Right cardiac atrium (tissue), 5 donors: ENCODE measurements around the gene FAM83G. TPM values are rescaled to one million over a fixed set of nuclear protein-coding genes. Genes with fewer than 3 reads are reported as not detected.
A peak's percentile ranks its signal among the peaks of the same experiment; 100 is the strongest.

Experiments
- ATAC-seq, 2 donors: fragments of 200-7000 bp; cut with Tn5 transposase; one replicate each; pipeline versions ENCODE4 v1.8.0 to v1.9.1; 2020; ENCODE audit warnings: moderate library complexity in 2 of 2, mild to moderate bottlenecking in 1 of 2
- DNase-seq, 3 donors: peaks; one replicate each; pipeline ENCODE4 v3.0.0-alpha.2; 2020
- H3K27ac ChIP-seq: one replicate; pipeline ENCODE4 v1.5.1; 2013; ENCODE audit warnings: mild to moderate bottlenecking, low read length, control low read depth, moderate library complexity
- H3K27me3 ChIP-seq: one replicate; pipeline ENCODE4 v1.6.1; 2013; ENCODE audit not compliant: control insufficient read depth, insufficient read depth
- H3K4me1 ChIP-seq: one replicate; pipeline ENCODE4 v1.6.1; 2013; ENCODE audit warnings: low read length; ENCODE audit not compliant: control insufficient read depth, insufficient read depth
- H3K4me3 ChIP-seq: one replicate; pipeline ENCODE4 v1.5.1; 2013; ENCODE audit warnings: low read length, control low read depth
- H3K9me3 ChIP-seq: one replicate; pipeline ENCODE4 v1.6.1; 2013; ENCODE audit warnings: low read length; ENCODE audit not compliant: control insufficient read depth
- WGBS: extraction: QIAGEN DNeasy Blood & Tissue Kit; methylation state at CpG from one replicate; pipeline ENCODE4 v1.1.7; 2013; 5-methylcytosine and 5-hydroxymethylcytosine counted together
- intact Hi-C, 4 donors: fragments of 100-400 bp; cut with DNase I; formaldehyde crosslinking; loops; one replicate each; pipeline versions ENCODE4 v1.11.0 to v1.14.0; 2022 to 2023
- polyA plus RNA-seq: library from polyadenylated mRNA; stranded (reverse); fragments of 200-250 nt; gene quantifications from one replicate; pipeline ENCODE4 v1.2.3, GENCODE V29; 2013
- total RNA-seq, 4 donors: library from RNA; stranded (reverse); fragmentation: NEBNext Ultra II Directional; extraction: Animal tissue kit (Norgen Biotek cat#: 25700); gene quantifications; one replicate each; pipeline ENCODE4 v1.2.1, GENCODE V29; 2021
- donor health status: healthy with polysubstance abuse.
- donor health status: DM: no; HTN: yes; CAD: no.
- donor health status: DM: no; HTN: no; CAD: no.
- donor health status: DM: no; HTN: yes; CAD: no; lungs with severe emphysema.
- donor health status: DM: yes; HTN: yes; CAD: no.

Gene FAM83G
- total and polyA plus RNA-seq, 5 donors = 18.7 to 40.2 (median 30.3) TPM

DNA sequence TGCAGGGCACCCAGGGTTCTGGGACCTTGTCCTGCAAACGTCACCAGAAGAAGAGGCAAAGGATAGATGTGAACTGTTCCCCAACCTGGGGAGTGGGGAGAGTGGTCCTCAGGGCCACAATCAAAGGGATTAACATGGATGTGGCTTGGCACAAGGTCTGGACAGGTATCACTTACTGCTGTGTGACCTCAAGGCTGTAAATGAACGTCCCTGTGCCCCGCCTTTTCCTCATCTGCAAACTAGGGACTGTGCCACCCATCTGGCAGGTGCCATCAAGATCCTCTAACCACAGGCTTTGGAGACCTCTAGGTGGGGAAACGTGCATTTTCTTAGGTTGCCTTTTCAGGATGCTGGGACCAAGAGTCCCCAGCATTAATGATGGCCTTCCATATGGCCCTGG lies 27.5 kb downstream of the FAM83G start:
- ATAC-seq = no peak
- H3K9me3 ChIP-seq = no peaks in the 10 kb centered on the region
- no peak overlapping the region for H3K4me3 ChIP-seq
- H3K27ac ChIP-seq = no peak overlapping the region
- 85% methylated on average over 4 of the region's 4 CpGs for WGBS
- no peaks in the 10 kb centered on the region for H3K4me1 ChIP-seq
- peak in 1 of 3 donors; percentile 11 for DNase-seq
- intact Hi-C loops = no loop called here
- H3K27me3 ChIP-seq = no peaks in the 10 kb centered on the region

DNA sequence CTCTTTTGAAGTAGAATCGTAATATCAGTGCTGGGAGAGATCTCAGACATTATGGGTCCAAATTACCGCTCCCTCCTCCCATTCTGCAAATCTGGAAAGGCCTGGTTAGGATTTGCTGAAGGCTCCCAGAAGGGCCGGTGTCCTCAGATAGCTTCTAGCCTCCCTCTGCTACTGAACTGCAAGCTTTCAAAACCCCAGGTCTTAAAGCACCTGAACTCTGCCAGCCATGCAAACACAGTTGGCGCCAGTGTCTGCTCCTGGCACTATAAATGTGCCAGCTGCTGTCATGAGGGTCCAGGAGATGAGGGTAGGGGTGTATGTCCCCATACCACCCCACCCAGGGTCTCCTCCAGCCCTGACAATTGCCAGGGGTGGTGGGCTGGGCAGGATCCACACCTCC lies 28.4 kb downstream of the FAM83G start:
- H3K4me1 ChIP-seq = no peaks in the 10 kb centered on the region
- DNase-seq = peak in 2 of 3 donors; percentile 2 to 15
- no peaks in the 10 kb centered on the region for H3K27me3 ChIP-seq
- no peak for ATAC-seq
- no peak overlapping the region for H3K27ac ChIP-seq
- intact Hi-C loops = no loop called here
- H3K4me3 ChIP-seq = no peak overlapping the region
- WGBS = 81% methylated on average over 4 of the region's 4 CpGs
- no peaks in the 10 kb centered on the region for H3K9me3 ChIP-seq

DNA sequence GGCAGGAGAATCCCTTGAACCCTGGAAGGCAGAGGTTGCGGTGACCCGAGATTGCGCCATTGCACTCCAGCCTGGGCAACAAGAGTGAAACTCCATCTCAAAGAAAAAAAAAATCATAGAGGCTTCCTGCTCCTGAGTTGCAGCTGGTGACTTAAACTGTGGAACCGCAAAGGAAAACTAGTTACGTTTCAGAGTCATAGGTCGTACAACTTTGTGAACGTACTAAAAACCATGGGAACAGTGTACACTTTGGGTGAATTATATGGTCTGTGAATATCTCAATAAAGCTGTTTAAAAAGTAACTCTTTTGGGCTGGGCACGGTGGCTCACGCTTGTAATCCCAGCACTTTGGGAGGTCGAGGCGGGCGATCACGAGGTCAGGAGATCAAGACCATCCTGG lies 29.0 kb downstream of the FAM83G start:
- H3K4me1 ChIP-seq = no peaks in the 10 kb centered on the region
- peak in 1 of 3 donors; percentile 12 for DNase-seq
- H3K27me3 ChIP-seq = no peaks in the 10 kb centered on the region
- H3K4me3 ChIP-seq = no peak overlapping the region
- 95% methylated on average over 13 of the region's 13 CpGs for WGBS
- H3K9me3 ChIP-seq = no peaks in the 10 kb centered on the region
- no peak overlapping the region for H3K27ac ChIP-seq
- no peak for ATAC-seq
- intact Hi-C loops = no loop called here

DNA sequence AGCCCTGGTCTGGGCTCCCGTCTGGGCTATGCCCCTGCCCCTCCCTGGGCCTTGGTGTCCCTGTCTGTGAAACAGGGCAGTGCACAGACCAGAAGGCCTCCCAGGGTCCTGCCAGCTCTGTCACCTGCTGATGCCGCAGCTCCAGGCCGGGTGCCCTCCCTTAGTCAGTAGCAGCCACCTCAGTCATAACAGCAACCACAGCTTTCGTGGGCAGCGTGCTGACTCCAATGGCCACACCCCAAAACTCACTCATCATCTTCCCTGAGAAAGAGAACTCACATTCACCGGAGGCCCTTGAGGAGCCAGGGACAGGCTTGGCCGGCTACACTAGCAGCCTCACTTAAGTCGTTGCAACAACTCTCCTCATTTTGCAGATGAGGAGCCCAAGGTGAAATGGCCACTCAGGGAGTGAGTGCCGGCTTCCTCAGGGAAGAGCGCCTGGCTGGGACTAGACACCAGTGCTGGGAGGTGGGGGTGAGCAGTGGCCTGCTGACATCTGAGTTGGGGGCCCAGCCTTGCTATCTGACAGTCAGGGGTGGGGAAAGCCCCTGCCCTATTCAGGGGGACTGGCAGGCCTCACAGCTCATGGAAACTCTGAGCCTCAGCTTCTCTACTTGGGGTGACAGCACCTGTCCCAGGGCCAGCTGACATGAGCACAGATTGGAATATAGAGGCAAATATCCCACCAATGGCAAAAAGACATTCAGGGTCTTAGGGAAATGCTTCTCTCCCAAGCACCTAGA lies 30.0 kb downstream of the FAM83G start:
- no peak overlapping the region for H3K4me3 ChIP-seq
- WGBS = 85% methylated on average over 10 of the region's 10 CpGs
- H3K27me3 ChIP-seq = no peaks in the 10 kb centered on the region
- no peaks in the 10 kb centered on the region for H3K4me1 ChIP-seq
- H3K27ac ChIP-seq = no peak overlapping the region
- H3K9me3 ChIP-seq = no peaks in the 10 kb centered on the region
- DNase-seq = peak in 2 of 3 donors; percentile 30 to 47
- ATAC-seq = no peak
- intact Hi-C loops = no loop called here

DNA sequence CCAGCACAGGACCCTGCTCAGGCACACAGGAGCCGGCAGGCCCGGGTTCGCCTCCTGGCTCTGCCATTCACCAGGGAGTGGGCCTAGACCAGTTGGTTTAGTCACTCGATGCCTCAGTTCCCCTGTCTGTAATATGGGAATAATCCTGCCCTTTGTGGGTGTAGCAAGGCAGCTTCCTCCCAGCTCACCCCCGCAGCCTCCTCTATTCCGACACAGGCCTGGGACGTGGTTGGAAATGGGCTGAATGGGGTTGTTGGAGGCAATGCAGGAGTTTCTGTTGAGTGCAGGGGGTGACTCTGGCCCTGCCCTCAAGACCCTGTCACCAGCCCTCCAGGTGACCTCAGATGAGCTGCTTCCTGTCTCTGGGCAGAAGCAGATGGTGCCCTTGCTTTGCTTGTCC lies 32.8 kb downstream of the FAM83G start:
- Histone ChIP-seq H3K4me1 (no peaks in the 10 kb centered on the region), H3K27me3 (no peaks in the 10 kb centered on the region), H3K4me3 (no peak overlapping the region), H3K9me3 (no peaks in the 10 kb centered on the region), H3K27ac (no peak overlapping the region)
- peak in 1 of 3 donors; percentile 29 for DNase-seq
- no peak for ATAC-seq
- whole genome bisulfite sequencing = 97% methylated on average over 7 of the region's 7 CpGs
- intact Hi-C loops = no loop called here

DNA sequence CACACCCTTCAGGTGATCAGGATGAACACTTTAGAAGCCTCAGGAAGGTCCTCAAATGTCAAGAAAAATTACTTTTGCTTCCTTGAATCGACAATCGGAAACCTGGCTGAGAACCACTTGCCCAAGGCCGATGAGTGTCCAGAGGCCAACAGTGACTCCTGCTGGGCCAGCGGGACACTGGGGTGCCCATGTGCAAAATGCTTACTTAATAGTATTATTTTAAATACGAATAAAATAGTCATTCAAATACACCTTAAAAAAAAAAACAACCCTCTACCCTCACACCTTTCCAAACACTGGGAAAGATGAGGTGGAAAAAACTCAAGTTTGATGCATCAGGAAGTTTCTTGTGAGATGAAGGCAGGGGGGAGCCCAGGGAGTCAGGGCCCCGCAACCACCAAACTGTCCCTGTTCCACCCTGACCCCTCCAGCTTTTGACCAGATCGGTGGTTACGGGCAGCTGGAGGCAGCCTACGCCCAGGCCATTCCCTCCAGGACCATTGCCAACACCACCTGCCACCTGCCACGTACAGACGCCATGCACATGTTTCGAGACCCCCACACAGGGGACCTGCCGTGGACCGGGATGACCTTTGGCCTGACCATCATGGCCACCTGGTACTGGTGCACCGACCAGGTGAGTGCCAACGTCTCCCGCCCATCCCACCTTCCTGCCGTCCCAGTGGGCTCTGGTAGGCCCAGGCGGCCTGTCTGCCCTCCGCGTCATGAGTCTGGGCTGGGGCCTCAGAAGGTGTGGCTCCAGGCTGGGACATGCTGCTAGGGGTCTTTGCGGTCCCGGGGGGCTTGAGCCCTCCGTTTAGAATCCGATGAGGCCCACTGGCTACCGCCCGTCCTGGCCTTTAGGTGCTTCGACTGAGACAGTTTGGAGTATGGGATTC lies 33.7 kb downstream of the FAM83G start:
- Histone ChIP-seq H3K4me1 (no peaks in the 10 kb centered on the region), H3K27me3 (no peaks in the 10 kb centered on the region), H3K4me3 (no peak overlapping the region), H3K27ac (no peak overlapping the region), H3K9me3 (no peaks in the 10 kb centered on the region)
- intact Hi-C loops = no loop called here
- DNase-seq = no peak
- 89% methylated on average over 28 of the region's 28 CpGs for WGBS
- ATAC-seq = no peak

DNA sequence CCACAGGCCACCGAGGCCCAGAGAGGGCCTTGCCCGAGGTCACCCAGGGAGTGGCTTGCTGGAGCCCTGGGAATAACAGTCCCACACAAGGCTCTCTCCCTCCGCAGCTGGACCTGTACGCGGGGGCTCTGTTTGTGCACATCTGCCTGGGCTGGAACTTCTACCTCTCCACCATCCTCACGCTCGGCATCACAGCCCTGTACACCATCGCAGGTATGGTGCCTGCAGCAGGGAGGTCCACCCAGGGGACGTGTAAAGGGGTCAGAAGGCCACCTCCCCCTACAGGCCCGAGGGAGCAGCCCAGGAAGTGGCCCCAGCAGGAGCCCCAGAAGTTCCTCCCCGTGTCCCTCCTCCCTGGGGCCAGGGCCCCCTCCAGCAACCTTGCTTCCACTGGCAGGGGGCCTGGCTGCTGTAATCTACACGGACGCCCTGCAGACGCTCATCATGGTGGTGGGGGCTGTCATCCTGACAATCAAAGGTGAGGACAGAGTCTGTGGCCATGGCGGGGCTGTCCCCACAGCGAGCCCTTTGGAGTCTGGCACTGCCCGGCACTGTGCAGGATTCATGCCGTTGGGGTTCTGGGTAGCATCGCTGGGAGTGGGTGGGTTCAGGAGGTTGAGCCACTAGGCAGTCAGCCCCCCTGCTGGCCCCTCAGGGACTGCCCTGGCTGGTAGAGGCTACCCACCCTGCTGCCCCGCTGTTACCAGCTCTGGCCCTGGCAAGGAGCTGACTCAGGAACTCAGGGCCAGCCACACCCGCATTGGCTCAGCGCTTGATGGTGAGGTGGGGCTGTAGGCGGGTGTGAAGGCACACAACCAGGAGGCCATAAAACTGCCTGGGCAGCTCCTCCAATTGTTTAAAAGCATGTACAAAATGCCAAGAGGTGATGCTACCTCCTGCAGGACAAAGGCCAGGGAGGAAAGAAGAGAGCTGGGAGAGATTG lies 35.3 kb downstream of the FAM83G start:
- intact Hi-C loops = no loop called here
- Histone ChIP-seq H3K4me3 (no peak overlapping the region), H3K9me3 (no peaks in the 10 kb centered on the region), H3K4me1 (no peaks in the 10 kb centered on the region), H3K27me3 (no peaks in the 10 kb centered on the region), H3K27ac (no peak overlapping the region)
- no peak for DNase-seq
- 75% methylated on average over 23 of the region's 23 CpGs for WGBS
- ATAC-seq = peak; percentile 31 to 42

DNA sequence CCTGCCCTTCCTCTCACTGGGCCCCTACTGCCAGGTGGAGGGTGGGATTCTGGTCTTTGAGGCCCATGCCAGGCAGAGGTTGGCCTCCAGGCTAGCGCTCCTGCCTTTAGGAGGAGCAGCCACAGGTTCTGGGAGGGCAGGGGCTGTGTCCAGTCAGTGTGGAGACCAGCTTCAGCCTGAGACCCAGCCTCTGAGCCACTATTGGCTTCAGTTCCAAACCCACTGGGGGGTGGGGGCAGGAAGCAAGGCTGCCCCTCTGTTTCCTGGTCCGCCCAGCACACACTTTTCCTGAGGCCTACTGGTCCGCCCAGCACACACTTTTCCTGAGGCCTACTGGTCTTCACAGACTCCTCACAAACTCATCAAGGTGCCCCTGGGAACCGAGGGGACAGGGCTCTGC lies 36.2 kb downstream of the FAM83G start:
- ATAC-seq = no peak
- H3K27me3 ChIP-seq = no peaks in the 10 kb centered on the region
- intact Hi-C loops = no loop called here
- DNase-seq = peak in 2 of 3 donors; percentile 7 to 40
- H3K9me3 ChIP-seq = no peaks in the 10 kb centered on the region
- no peaks in the 10 kb centered on the region for H3K4me1 ChIP-seq
- no peak overlapping the region for H3K4me3 ChIP-seq
- WGBS = 74% methylated on average over 4 of the region's 4 CpGs
- H3K27ac ChIP-seq = no peak overlapping the region

DNA sequence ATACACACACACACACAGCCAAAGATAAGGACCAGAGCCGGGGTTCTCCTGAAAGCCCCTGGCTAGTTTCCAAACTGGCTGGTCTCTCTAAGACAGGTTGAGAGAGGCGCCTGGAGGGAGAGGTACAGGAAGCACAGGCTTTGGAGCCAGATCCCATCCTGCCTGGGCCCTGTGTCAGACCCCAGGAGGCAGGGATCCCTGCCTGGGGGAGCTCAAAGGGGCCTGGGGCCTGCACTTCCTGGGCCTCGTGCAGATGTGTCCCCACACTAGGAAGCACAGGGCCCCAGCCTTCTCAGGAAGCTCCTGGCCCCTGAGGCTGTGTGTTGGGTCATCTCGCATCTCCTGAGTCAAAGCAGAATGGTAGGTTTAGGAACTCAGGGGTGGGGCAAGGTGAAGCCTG lies 36.6 kb downstream of the FAM83G start:
- no peak for ATAC-seq
- peak in 2 of 3 donors; percentile 7 to 44 for DNase-seq
- H3K27ac ChIP-seq = no peak overlapping the region
- intact Hi-C loops = no loop called here
- WGBS = 62% methylated on average over 4 of the region's 4 CpGs
- H3K4me1 ChIP-seq = no peaks in the 10 kb centered on the region
- no peaks in the 10 kb centered on the region for H3K27me3 ChIP-seq
- no peak overlapping the region for H3K4me3 ChIP-seq
- H3K9me3 ChIP-seq = no peaks in the 10 kb centered on the region

DNA sequence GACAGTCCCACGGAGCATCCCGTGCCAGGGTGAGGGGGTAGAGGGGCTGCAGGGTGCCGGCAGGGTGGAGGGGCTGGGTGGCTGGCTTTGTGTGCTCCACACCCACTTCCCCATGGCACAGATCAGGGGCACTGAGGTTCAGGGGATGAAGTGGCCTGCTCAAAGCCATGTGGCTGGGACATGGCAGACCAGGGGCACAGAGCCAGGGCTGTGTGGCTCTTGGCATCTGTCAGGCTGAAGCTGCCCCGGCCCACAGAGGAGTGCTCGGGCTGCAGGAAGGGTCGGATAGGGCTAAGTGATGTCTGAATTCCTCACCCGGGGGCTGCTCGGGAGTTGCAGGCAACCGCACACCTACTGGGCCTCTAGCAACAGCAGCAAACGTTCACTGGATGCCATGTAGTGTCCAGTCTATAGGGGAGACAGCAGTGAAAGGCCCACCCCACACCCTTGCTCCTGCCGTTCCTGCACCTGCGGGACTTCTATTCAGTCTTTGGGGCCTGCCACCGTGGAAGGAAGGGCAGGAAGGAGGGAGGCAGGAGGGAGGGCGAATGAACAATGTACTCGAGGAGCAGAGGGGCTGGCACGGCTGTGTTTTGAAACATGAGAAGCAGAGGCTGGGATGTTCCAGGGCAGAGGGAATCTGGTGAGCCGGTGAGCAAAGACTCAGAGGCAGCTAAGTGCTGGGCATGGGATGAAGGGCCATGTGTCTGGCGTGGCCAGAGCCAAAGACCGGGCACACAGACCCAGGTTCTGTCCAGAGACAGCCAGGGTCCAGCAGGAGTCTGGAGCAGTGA lies 37.5 kb downstream of the FAM83G start:
- ATAC-seq (peak; percentile 8 to 28), DNase-seq (peak in 2 of 3 donors; percentile 71 to 75)
- 52% methylated on average over 19 of the region's 19 CpGs for WGBS
- no peak overlapping the region for H3K4me3 ChIP-seq
- H3K27me3 ChIP-seq = no peaks in the 10 kb centered on the region
- H3K9me3 ChIP-seq = no peaks in the 10 kb centered on the region
- peak overlapping the region; percentile 22 for H3K27ac ChIP-seq
- H3K4me1 ChIP-seq = no peaks in the 10 kb centered on the region
- intact Hi-C loops = no loop called here
